ENCODE data around the gene HOXA11. TPM values are rescaled to one million over a fixed set of nuclear protein-coding genes. Genes with fewer than 3 reads are reported as not detected.

HOXA11 gene
- total RNA-seq, 1 experiment from 2014 or later: not detected

GRCh38 chr7:27214239-27214950, 29.4 kb upstream of the HOXA11 start:
- peaks cover 100% of the 10 kb centered on the region for H3K27me3 Mint-ChIP-seq (ENCODE audit: low read depth)
- no peak overlapping the region for H4K8ac ChIP-seq (replicated peaks; ENCODE audit: insufficient read length, low read depth, low read length)

More at GRCh38 chr7:27214239-27214950, 29.4 kb upstream of the HOXA11 start:
- Histone ChIP-seq H3K27ac (ENCODE audit: insufficient read length, low read depth, low read length) (no peak overlapping the region), H2AFZ (ENCODE audit: low read length) (no peak overlapping the region), H2AK5ac (ENCODE audit: insufficient read length, low read length) (no peak overlapping the region), H4K5ac (ENCODE audit: insufficient read length, low read depth, low read length) (no peak overlapping the region), H2BK5ac (ENCODE audit: insufficient read length, low read length) (no peak overlapping the region), H3K14ac (ENCODE audit: insufficient read depth, low read length) (no peak overlapping the region), H3K79me1 (ENCODE audit: insufficient read depth, low read depth, low read length, poor library complexity, severe bottlenecking) (no peaks in the 10 kb centered on the region), H2BK12ac (ENCODE audit: insufficient read length, low read depth, low read length) (no peak overlapping the region), H4K91ac (ENCODE audit: insufficient read length, low read depth, low read length) (no peak overlapping the region), H3K18ac (ENCODE audit: insufficient read length, low read depth, low read length) (no peak overlapping the region), H3K23ac (ENCODE audit: insufficient read length, low read depth, low read length) (no peak overlapping the region), H2BK120ac (ENCODE audit: low read depth, low read length, poor library complexity, severe bottlenecking) (no peak overlapping the region), H3K9ac (ENCODE audit: extremely low read depth, insufficient read length, low read length) (no peak overlapping the region), H3K23me2 (ENCODE audit: insufficient read length, low read depth, low read length, poor library complexity, severe bottlenecking) (peaks cover 8% of the 10 kb centered on the region), H2BK20ac (ENCODE audit: low read depth, low read length, poor library complexity, severe bottlenecking) (no peak overlapping the region), H3K27me3 (ENCODE audit: insufficient read depth, low read length) (peaks cover 87% of the 10 kb centered on the region), H4K20me1 (ENCODE audit: control insufficient read depth, insufficient read depth, insufficient read length) (no peaks in the 10 kb centered on the region), H2BK15ac (ENCODE audit: low read depth, low read length) (no peak overlapping the region), H3T11ph (ENCODE audit: low read length) (no peak overlapping the region), H3K56ac (ENCODE audit: insufficient read length, low read depth, low read length) (no peak overlapping the region), H3K9me3 (ENCODE audit: control insufficient read depth, low read depth, low read length) (no peaks in the 10 kb centered on the region), H3K4ac (ENCODE audit: low read depth, low read length) (no peak overlapping the region), H3K4me2 (ENCODE audit: insufficient read depth, insufficient read length, low read length) (no peak overlapping the region), H3K79me2 (ENCODE audit: insufficient read depth, low read length) (no peaks in the 10 kb centered on the region), H3K4me1 (ENCODE audit: insufficient read depth, low read length) (no peaks in the 10 kb centered on the region)
- TF ChIP-seq CTCF (conservative IDR thresholded peaks at IDR 0.05): no peak
- Mint-ChIP-seq H3K36me3 (ENCODE audit: insufficient read depth in 1 of 3, low read depth in 3 of 3) (no peaks in the 10 kb centered on the region), H3K4me3 (peak overlapping the region; percentile 35 to 67; a peak in 4 of 5 replicates), H3K27ac (no peak overlapping the region), H3K4me1 (peaks cover 16 to 29% of the 10 kb centered on the region in 2 experiments), H3K9me3 (peaks cover 0 to 3% of the 10 kb centered on the region in 2 experiments; a peak in 2 of 5 replicates)
- no peak for DNase-seq
- no CpG with 5 or more reads among the region's 8 CpGs for WGBS (ENCODE audit: extremely low coverage, insufficient read length, low lambda C conversion rate)

Data from H9 (cell line).